ENCODE data around the gene MAP3K7CL. TPM values are rescaled to one million over a fixed set of nuclear protein-coding genes. Genes with fewer than 3 reads are reported as not detected.

The MAP3K7CL gene
- total and polyA plus RNA-seq, 2 of the 8 experiments (the other 6 are each of a cell fraction or from before 2014, with no cell fraction given): not detected

GRCh38 chr21:29157080-29157479 is 26.6 kb downstream of the MAP3K7CL start (continued):
- no peak for TF ChIP-seq CHD7 (IDR thresholded peaks at IDR 0.05; ENCODE audit: insufficient replicate concordance, low read length)
